Measurements from ENCODE around the gene DND1.
"Not testable (repeated sequence)": the region's sequence is repeated elsewhere in the genome, so short reads cannot be mapped to it uniquely, and the experiment has no call there.

The DND1 gene

GRCh38 chr5:140673187-140673976 is at the start of gene DND1:
Gene DND1 (minus strand): TSS chr5:140673576. CDS start chr5:140673542, 34 bp downstream.
- H3K4me3 Mint-ChIP-seq, result no peak within 1 kb of the TSS
- no peaks in the 10 kb centered on the region for H3K27me3 Mint-ChIP-seq
- CTCF ChIA-PET, result no interaction called here
- no peaks in the 10 kb centered on the region for H3K9me3 Mint-ChIP-seq
- DNase-seq, result no peak
- no peaks in the 10 kb centered on the region for H3K4me1 Mint-ChIP-seq
- no peak within 1 kb of the TSS for H3K27ac Mint-ChIP-seq
- peaks cover 53% of the 10 kb centered on the region for H3K36me3 Mint-ChIP-seq

GRCh38 chr5:140721395-140721794 is 48.0 kb upstream of the DND1 start:
- not testable (repeated sequence) for H3K9me3 Mint-ChIP-seq, H3K36me3 Mint-ChIP-seq, H3K27ac Mint-ChIP-seq, H3K4me3 Mint-ChIP-seq, DNase-seq
- Mint-ChIP-seq H3K27me3 (peaks cover 33% of the 10 kb centered on the region), H3K4me1 (peaks cover 19% of the 10 kb centered on the region)
- CTCF ChIA-PET, result interaction anchor here (1.1 to 3.2 kb wide), 6 partner anchors 10 to 477 kb away, joined by 3 to 22 read pairs (median 6); no protein-coding TSS in a partner anchor

- Mint-ChIP-seq H3K4me1 (peaks cover 14% of the 10 kb centered on the region), H3K27me3 (peaks cover 28% of the 10 kb centered on the region)
- H3K9me3 Mint-ChIP-seq, H3K4me3 Mint-ChIP-seq, H3K36me3 Mint-ChIP-seq, DNase-seq, H3K27ac Mint-ChIP-seq: not testable (repeated sequence)
- CTCF ChIA-PET, result interaction anchor here (0.7 to 3.2 kb wide), 7 partner anchors 347 to 481 kb away, joined by 3 to 22 read pairs (median 5); no protein-coding TSS in a partner anchor
Observed at GRCh38 chr5:140720738-140721137, 47.4 kb upstream of the DND1 start.

GRCh38 chr5:140718266-140718592 is 44.9 kb upstream of the DND1 start:
- H3K36me3 Mint-ChIP-seq, result no peaks in the 10 kb centered on the region
- no peak for DNase-seq
- no peak overlapping the region for H3K27ac Mint-ChIP-seq
- H3K4me1 Mint-ChIP-seq, result peaks cover 6% of the 10 kb centered on the region
- no peaks in the 10 kb centered on the region for H3K9me3 Mint-ChIP-seq
- H3K4me3 Mint-ChIP-seq, result no peak overlapping the region
- H3K27me3 Mint-ChIP-seq, result peaks cover 19% of the 10 kb centered on the region
- CTCF ChIA-PET, result interaction anchor here (1.1 to 3.2 kb wide), 5 partner anchors 153 to 474 kb away, joined by 3 to 22 read pairs (median 6); partner anchors contain the start of gene SLC4A9

- H3K27ac Mint-ChIP-seq, DNase-seq, H3K9me3 Mint-ChIP-seq, H3K36me3 Mint-ChIP-seq, H3K4me3 Mint-ChIP-seq: not testable (repeated sequence)
- H3K4me1 Mint-ChIP-seq, result peaks cover 18% of the 10 kb centered on the region
- H3K27me3 Mint-ChIP-seq, result peaks cover 18% of the 10 kb centered on the region
- CTCF ChIA-PET, result interaction anchor here (2.2 kb wide), 1 partner anchor 472 kb away, joined by 4 read pairs; no protein-coding TSS in a partner anchor
Observed at GRCh38 chr5:140716238-140716637, 42.9 kb upstream of the DND1 start.

GRCh38 chr5:140713562-140714094 is 40.3 kb upstream of the DND1 start:
- CTCF ChIA-PET, result no interaction called here
- peaks cover 17% of the 10 kb centered on the region for H3K27me3 Mint-ChIP-seq
- H3K27ac Mint-ChIP-seq, result no peak overlapping the region
- peaks cover 4% of the 10 kb centered on the region for H3K36me3 Mint-ChIP-seq
- no peak for DNase-seq
- H3K9me3 Mint-ChIP-seq, result no peaks in the 10 kb centered on the region
- no peak overlapping the region for H3K4me3 Mint-ChIP-seq
- H3K4me1 Mint-ChIP-seq, result peaks cover 25% of the 10 kb centered on the region

GRCh38 chr5:140711794-140712193 is 38.4 kb upstream of the DND1 start:
- DNase-seq, result no peak
- Mint-ChIP-seq H3K36me3 (peaks cover 8% of the 10 kb centered on the region), H3K27me3 (peaks cover 17% of the 10 kb centered on the region), H3K27ac (peak overlapping the region; percentile 96), H3K4me3 (peak overlapping the region; percentile 90), H3K9me3 (no peaks in the 10 kb centered on the region), H3K4me1 (peaks cover 25% of the 10 kb centered on the region)
- CTCF ChIA-PET, result interaction anchor here (0.7 to 1.7 kb wide), 3 partner anchors 10 to 360 kb away, joined by 3 to 6 read pairs (median 4); no protein-coding TSS in a partner anchor

GRCh38 chr5:140710899-140711552 is 37.6 kb upstream of the DND1 start:
- Mint-ChIP-seq H3K9me3 (no peaks in the 10 kb centered on the region), H3K27ac (peak overlapping the region; percentile 96), H3K4me3 (peak overlapping the region; percentile 90), H3K27me3 (peaks cover 17% of the 10 kb centered on the region), H3K4me1 (peaks cover 25% of the 10 kb centered on the region), H3K36me3 (peaks cover 15% of the 10 kb centered on the region)
- DNase-seq, result peak; percentile 88
- CTCF ChIA-PET, result interaction anchor here (0.7 to 1.7 kb wide), 7 partner anchors 9 to 359 kb away, joined by 3 to 7 read pairs (median 4); no protein-coding TSS in a partner anchor

- H3K9me3 Mint-ChIP-seq, H3K27ac Mint-ChIP-seq, DNase-seq, H3K4me3 Mint-ChIP-seq: not testable (repeated sequence)
- H3K36me3 Mint-ChIP-seq, result peaks cover 31% of the 10 kb centered on the region
- CTCF ChIA-PET, result interaction anchor here (0.7 to 1.4 kb wide), 2 partner anchors 34 to 62 kb away, joined by 3 read pairs; partner anchors contain the start of genes IK and NDUFA2
- peaks cover 25% of the 10 kb centered on the region for H3K4me1 Mint-ChIP-seq
- H3K27me3 Mint-ChIP-seq, result peaks cover 16% of the 10 kb centered on the region
Observed at GRCh38 chr5:140708787-140709186, 35.4 kb upstream of the DND1 start.

GRCh38 chr5:140707812-140708211 is 34.4 kb upstream of the DND1 start:
- no peak overlapping the region for H3K27ac Mint-ChIP-seq
- CTCF ChIA-PET, result interaction anchor here (1.4 kb wide), 1 partner anchor 61 kb away, joined by 3 read pairs; the partner anchor contains the start of genes IK and NDUFA2

GRCh38 chr5:140700177-140701144 is 27.1 kb upstream of the DND1 start, which contains the start of gene ZMAT2:
Gene ZMAT2 (plus strand): TSS chr5:140700447. CDS start chr5:140700461, 14 bp downstream.
- no peaks in the 10 kb centered on the region for H3K9me3 Mint-ChIP-seq
- peaks cover 35% of the 10 kb centered on the region for H3K4me1 Mint-ChIP-seq
- H3K4me3 Mint-ChIP-seq, result peak within 1 kb of the TSS; percentile 93
- H3K27ac Mint-ChIP-seq, result peak within 1 kb of the TSS; percentile 90
- H3K27me3 Mint-ChIP-seq, result no peaks in the 10 kb centered on the region
- H3K36me3 Mint-ChIP-seq, result peaks cover 72% of the 10 kb centered on the region
- CTCF ChIA-PET, result interaction anchor here (0.9 to 1.6 kb wide), 3 partner anchors 10 to 153 kb away, joined by 3 to 6 read pairs (median 3); partner anchors contain the start of genes EIF4EBP3 and HARS1
- peak; percentile 97 for DNase-seq

More at GRCh38 chr5:140707812-140708211, 34.4 kb upstream of the DND1 start:
- H3K4me3 Mint-ChIP-seq, result no peak overlapping the region
- H3K36me3 Mint-ChIP-seq, result peaks cover 36% of the 10 kb centered on the region
- H3K27me3 Mint-ChIP-seq, result peaks cover 13% of the 10 kb centered on the region
- H3K9me3 Mint-ChIP-seq, result no peaks in the 10 kb centered on the region
- no peak for DNase-seq
- H3K4me1 Mint-ChIP-seq, result peaks cover 23% of the 10 kb centered on the region

- Mint-ChIP-seq H3K4me3 (no peak overlapping the region), H3K27ac (no peak overlapping the region)
Observed at GRCh38 chr5:140696891-140697492, 23.6 kb upstream of the DND1 start.

GRCh38 chr5:140694276-140694675 is 20.9 kb upstream of the DND1 start:
- Mint-ChIP-seq H3K4me3 (no peak overlapping the region), H3K27ac (no peak overlapping the region), H3K36me3 (peaks cover 63% of the 10 kb centered on the region), H3K4me1 (peaks cover 48% of the 10 kb centered on the region), H3K27me3 (no peaks in the 10 kb centered on the region), H3K9me3 (no peaks in the 10 kb centered on the region)
- CTCF ChIA-PET, result no interaction called here
- no peak for DNase-seq

More at GRCh38 chr5:140696891-140697492, 23.6 kb upstream of the DND1 start:
- Mint-ChIP-seq H3K4me1 (peaks cover 49% of the 10 kb centered on the region), H3K36me3 (peaks cover 64% of the 10 kb centered on the region), H3K27me3 (no peaks in the 10 kb centered on the region), H3K9me3 (no peaks in the 10 kb centered on the region)
- no peak for DNase-seq
- CTCF ChIA-PET, result no interaction called here

Measured in activated naive CD4-positive, alpha-beta T cell treated with anti-CD3 and anti-CD28 coated beads, Interleukin-2, amount 10 ng/mL, durations not matched to agents 7 days and 5 days (primary cell).